Measurements from ENCODE around the gene NEK11. TPM values are rescaled to one million over a fixed set of nuclear protein-coding genes. Genes with fewer than 3 reads are reported as not detected.

NEK11 gene
- polyA plus RNA-seq, 1 donor from 2014 or later = 1.5 TPM

DNA sequence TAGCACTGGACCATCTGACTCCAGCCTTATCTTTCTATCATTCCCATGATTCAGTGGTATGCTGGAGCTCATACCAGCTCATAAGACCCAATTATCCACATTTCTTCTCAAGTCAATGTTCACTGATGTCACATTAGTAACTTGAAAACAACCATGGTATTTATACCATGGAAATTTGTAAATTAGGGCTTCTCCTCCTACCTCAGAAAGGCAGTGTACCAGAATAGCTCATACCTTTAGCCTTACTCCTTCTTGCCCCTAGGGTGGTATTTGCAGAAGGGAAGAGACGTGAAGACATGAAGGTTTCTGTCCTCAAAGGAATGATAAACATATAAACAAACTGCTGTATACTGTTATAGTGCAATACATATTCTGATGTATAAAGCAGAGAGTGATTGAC lies 114.2 kb downstream of the NEK11 start:
- H3K9me3 Mint-ChIP-seq = peaks cover 0 to 13% (median 0%) of the 10 kb centered on the region in 3 donors
- H3K27me3 Mint-ChIP-seq = peaks cover 2% of the 10 kb centered on the region
- no peaks in the 10 kb centered on the region for H3K4me1 Mint-ChIP-seq
- peaks cover 2% of the 10 kb centered on the region for H3K36me3 Mint-ChIP-seq
- H3K27ac Mint-ChIP-seq = no peak overlapping the region
- no peak overlapping the region for H3K4me3 Mint-ChIP-seq

DNA sequence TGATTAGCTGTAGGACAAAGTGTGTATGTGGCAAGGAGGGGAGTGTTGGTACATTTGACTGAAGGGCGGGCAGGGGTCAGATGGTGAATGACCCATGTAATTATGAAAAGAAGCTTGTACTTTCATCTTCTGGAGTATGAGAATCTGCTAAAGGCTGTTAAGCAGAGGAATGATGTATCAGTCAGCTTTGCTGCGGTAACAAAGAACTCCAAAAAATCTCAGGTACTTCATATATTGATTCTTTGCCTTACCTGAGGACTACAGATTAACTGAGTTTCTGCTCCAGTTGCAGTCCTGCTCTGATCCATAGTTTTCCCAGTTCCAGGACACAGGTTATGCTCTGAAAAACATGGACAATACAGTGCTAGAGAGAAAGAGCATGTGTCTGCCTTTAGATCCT lies 115.1 kb downstream of the NEK11 start:
- H3K4me3 Mint-ChIP-seq = no peak overlapping the region
- H3K27ac Mint-ChIP-seq = no peak overlapping the region

DNA sequence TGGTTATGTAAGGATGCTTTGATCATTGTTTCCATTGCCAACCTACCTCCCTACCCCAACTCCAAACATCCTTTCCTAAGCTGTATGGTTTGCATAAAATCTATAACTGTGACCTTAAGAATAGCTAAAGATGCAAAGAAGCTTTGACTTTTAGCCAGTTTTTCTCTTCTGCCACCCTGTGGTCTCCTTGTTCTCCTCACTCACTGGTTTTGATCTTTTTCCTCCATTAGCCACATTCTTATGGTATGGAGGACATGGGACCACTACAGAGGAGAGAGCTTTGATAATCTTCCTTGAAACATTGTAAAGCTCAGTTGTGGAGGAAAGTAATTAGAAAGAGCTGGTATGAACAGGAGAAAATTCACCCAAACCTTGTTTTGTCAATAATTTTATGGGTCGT lies 115.9 kb downstream of the NEK11 start:
- Mint-ChIP-seq H3K4me1 (no peaks in the 10 kb centered on the region), H3K4me3 (no peak overlapping the region), H3K27me3 (peaks cover 2% of the 10 kb centered on the region), H3K36me3 (peaks cover 2% of the 10 kb centered on the region), H3K27ac (no peak overlapping the region), H3K9me3 (peaks cover 0 to 13% (median 0%) of the 10 kb centered on the region in 3 donors)

More for the DNA sequence above, 115.1 kb downstream of the NEK11 start:
- Mint-ChIP-seq H3K9me3 (peaks cover 0 to 13% (median 0%) of the 10 kb centered on the region in 3 donors), H3K27me3 (peaks cover 2% of the 10 kb centered on the region), H3K36me3 (peaks cover 2% of the 10 kb centered on the region), H3K4me1 (no peaks in the 10 kb centered on the region)

DNA sequence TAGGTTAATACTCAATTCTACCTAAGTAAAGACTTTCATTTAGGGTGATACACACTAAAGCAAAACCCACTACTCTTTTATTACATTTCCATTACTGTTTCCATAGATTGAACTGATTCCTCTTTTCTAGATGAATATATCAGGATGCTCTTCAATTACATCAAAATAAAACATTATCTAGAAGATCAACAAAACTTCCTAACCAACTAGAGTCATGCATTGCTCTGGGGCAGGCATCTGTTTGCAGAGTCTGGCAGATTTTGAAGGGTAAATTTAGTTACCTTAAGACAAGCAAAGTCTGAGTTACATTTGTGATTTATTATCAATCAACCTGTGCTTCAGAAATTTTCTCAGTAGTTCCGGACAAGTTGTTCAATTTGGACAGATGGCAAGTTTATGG lies 117.1 kb downstream of the NEK11 start:
- Mint-ChIP-seq H3K27me3 (peaks cover 2% of the 10 kb centered on the region), H3K27ac (no peak overlapping the region), H3K4me1 (no peaks in the 10 kb centered on the region), H3K9me3 (peaks cover 0 to 13% (median 0%) of the 10 kb centered on the region in 3 donors), H3K4me3 (no peak overlapping the region), H3K36me3 (peaks cover 2% of the 10 kb centered on the region)

DNA sequence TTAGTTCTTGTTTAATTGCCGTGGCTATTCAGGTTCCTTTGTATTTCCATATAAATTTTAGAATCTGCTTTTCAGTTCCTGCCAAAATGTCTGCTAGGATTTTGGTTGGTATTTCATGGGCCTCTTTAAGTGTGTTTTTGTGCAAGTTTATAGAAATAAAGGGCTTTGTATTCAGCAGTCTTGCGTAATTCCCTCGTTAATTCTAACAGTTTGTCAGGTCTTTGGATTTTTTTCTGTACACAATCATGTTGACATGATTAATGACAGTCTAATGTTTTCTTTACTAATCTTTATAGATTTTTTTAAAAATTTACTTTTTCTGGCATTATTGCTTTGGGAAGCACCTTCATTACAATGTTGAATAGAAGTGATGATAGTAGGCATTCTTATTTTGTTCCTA lies 120.9 kb downstream of the NEK11 start:
- H3K4me1 Mint-ChIP-seq = no peaks in the 10 kb centered on the region
- no peaks in the 10 kb centered on the region for H3K36me3 Mint-ChIP-seq

DNA sequence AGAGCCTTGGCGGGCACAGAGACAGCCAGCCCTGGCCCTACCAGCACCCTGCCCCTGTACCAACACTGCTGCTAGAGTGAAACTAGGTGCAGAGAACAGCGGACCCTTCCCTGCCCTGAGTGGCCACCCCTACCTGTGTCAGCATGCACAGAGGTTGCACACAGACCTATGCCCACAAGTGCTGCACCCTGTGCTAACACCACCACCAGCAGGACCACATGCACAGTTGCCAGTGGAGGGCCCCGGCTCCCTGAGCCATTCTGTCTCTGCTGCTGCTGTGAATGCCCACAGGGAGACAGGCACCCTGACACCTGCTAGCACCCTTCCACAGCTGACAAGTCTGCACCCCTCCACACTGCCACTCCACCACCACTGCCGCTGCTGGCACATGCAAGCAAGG lies 131.8 kb downstream of the NEK11 start:
- H3K27me3 Mint-ChIP-seq = peaks cover 3% of the 10 kb centered on the region

More for the DNA sequence above, 120.9 kb downstream of the NEK11 start:
- H3K27me3 Mint-ChIP-seq = peaks cover 2% of the 10 kb centered on the region
- no peak overlapping the region for H3K4me3 Mint-ChIP-seq
- H3K9me3 Mint-ChIP-seq = peaks cover 0 to 4% (median 0%) of the 10 kb centered on the region in 3 donors
- no peak overlapping the region for H3K27ac Mint-ChIP-seq

DNA sequence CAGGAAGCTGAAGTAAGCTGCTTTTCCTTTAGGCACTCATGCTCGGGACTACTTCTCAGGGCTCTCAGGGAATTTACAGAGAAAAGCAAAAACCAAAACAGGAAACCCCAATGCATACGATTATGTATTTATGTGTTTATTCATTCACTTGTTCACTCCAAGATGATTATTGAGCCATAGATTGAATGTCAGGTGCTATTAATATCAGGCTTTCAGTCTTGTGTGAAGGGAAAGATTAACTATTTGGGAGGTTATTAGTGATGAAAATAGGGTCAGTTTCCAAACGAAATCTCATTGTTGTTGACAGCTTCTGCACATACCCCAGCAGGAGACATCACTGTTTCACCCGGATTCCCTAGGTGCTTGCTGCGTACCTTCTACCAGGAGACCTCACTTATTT lies 135.8 kb downstream of the NEK11 start:
- Mint-ChIP-seq H3K36me3 (no peaks in the 10 kb centered on the region), H3K27me3 (peaks cover 3% of the 10 kb centered on the region), H3K4me3 (no peak overlapping the region), H3K9me3 (peaks cover 0 to 3% (median 0%) of the 10 kb centered on the region in 3 donors), H3K27ac (no peak overlapping the region), H3K4me1 (no peaks in the 10 kb centered on the region)

More for the DNA sequence above, 131.8 kb downstream of the NEK11 start:
- Mint-ChIP-seq H3K27ac (no peak overlapping the region), H3K36me3 (peaks cover 4% of the 10 kb centered on the region), H3K4me1 (peaks cover 0 to 1% (median 0%) of the 10 kb centered on the region in 3 donors), H3K9me3 (peaks cover 0 to 3% (median 0%) of the 10 kb centered on the region in 3 donors), H3K4me3 (no peak overlapping the region)

DNA sequence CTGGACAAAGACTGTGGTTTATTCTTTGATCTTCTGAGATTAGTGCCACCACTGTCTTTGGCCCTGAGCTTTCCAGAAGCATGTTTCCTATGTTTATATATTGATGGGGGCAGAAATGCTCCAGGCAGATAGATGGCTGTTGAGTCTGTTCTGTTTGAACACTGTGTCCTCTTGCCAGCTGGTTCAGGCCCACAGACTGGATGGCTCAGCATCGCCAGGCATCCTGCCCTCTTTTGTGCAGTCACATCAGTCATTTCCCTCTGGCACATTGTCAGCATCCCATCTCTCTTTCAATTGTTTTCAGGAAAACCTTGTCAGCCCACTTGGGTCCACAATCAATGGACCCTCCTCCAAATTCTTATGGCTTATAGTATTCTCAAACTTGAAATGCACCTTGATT lies 141.2 kb downstream of the NEK11 start:
- no peak overlapping the region for H3K4me3 Mint-ChIP-seq
- H3K4me1 Mint-ChIP-seq = no peaks in the 10 kb centered on the region
- H3K27ac Mint-ChIP-seq = no peak overlapping the region
- no peaks in the 10 kb centered on the region for H3K36me3 Mint-ChIP-seq
- H3K27me3 Mint-ChIP-seq = no peaks in the 10 kb centered on the region
- H3K9me3 Mint-ChIP-seq = peaks cover 0 to 2% (median 1%) of the 10 kb centered on the region in 3 donors

DNA sequence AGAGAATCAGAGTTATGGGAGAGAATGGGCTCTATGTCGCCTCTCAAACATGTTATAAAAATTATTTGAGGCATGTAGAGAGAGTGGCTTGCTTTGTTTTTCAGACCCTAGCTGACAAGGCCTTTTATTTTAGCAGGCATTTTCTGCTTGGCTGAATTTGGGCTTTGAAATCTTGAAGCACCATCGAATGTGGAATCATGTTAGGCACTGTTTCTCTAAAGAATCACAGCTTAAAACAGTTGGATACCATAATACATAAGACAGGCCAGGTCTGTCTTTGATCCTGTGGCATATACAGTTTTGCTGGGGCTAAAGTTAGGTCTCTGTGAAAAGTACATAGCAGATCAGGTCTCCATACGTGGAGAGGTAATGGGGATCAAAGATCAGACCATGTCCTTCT lies 142.7 kb downstream of the NEK11 start:
- H3K27ac Mint-ChIP-seq = no peak overlapping the region
- no peaks in the 10 kb centered on the region for H3K36me3 Mint-ChIP-seq
- peaks cover 0 to 2% (median 0%) of the 10 kb centered on the region in 3 donors for H3K9me3 Mint-ChIP-seq
- H3K4me3 Mint-ChIP-seq = no peak overlapping the region
- no peaks in the 10 kb centered on the region for H3K4me1 Mint-ChIP-seq
- no peaks in the 10 kb centered on the region for H3K27me3 Mint-ChIP-seq

DNA sequence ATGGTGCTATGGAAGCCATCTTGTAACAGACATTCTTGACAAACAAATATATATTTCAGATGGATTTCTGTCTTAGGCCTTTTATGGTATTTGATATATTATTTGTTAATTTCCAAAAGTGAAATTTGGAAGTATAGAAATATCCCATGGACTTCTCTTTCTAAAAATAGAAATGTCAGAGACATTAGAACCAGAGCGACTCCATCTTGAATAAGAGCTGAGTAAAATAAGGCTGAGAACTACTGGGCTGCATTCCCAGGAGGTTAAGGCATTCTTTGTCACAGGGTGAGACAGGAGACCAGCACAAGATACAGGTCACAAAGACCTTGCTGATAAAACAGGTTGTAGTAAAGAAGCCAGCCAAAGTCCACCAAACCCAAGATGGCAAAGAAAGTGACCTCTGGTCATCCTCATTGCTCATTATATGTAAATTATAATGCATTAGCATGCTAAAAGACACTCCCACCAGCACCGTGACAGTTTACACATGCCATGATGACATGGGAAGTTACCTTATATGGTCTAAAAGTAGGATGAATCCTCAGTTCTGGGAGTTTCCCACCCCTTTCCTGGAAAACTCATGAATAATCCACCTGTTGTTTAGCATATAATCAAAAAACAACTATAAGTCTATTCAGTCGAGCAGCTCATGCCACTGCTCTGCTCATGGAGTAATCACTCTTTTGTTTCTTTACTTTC lies 146.0 kb downstream of the NEK11 start:
- peaks cover 2% of the 10 kb centered on the region for H3K36me3 Mint-ChIP-seq
- no peaks in the 10 kb centered on the region for H3K27me3 Mint-ChIP-seq
- H3K4me1 Mint-ChIP-seq = peaks cover 0 to 4% (median 2%) of the 10 kb centered on the region in 3 donors
- peaks cover 0 to 2% (median 0%) of the 10 kb centered on the region in 3 donors for H3K9me3 Mint-ChIP-seq
- H3K27ac Mint-ChIP-seq = no peak overlapping the region
- H3K4me3 Mint-ChIP-seq = no peak overlapping the region

DNA sequence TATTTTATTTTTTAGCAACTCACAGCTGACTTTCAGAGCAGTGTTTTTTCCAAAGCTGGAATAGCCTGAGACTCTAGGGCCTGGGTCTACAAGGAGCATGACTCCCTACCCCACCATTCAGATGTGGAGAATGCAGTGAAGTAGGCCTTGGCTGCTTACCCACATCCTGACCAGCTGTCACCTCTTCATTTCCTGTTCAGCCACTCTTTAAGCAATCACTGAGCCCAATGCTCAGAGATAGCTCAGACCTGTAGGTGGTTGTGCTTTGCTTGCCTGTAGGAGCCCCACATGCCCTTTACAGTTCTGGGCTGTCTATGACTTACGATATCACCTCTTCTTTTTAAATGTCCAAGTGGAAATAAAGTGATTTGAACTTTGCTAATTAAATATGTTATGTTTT lies 148.1 kb downstream of the NEK11 start:
- Mint-ChIP-seq H3K9me3 (peaks cover 0 to 2% (median 0%) of the 10 kb centered on the region in 3 donors), H3K4me3 (no peak overlapping the region), H3K27me3 (no peaks in the 10 kb centered on the region), H3K4me1 (peaks cover 0 to 4% (median 2%) of the 10 kb centered on the region in 3 donors), H3K36me3 (peaks cover 2% of the 10 kb centered on the region), H3K27ac (no peak overlapping the region)

DNA sequence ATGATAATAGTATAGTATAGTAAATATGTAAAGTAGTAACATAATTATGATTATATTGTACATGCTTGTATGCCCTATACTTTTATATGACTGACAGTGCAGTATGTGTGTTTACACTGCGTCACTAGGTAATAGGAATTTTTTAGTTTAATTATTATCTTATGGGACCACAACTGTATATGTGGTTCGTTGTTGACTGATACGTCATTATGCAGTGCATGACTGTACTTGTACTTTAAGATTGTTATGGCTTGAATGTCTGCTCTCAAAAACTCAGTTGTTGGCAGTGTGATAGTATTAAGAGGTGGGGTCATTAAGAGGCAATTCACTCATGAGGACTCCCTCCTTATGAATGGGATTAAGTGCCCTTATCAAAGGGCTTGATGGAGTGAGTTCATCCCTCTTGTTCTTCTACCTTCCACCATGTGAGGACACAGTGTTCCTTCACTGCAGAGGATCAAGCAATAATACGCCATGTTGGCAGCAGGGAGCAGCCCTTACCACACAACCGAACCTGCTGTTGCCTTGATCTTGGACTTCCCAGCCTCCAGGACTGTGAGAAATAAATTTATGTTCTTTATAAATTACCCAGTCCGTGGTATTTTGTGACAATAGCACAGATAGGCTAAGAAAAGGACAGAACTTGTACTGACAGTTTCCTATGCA lies 152.2 kb downstream of the NEK11 start:
- H3K9me3 Mint-ChIP-seq = peaks cover under 1 to 5% (median 2%) of the 10 kb centered on the region in 3 donors
- no peak overlapping the region for H3K4me3 Mint-ChIP-seq
- peaks cover 4% of the 10 kb centered on the region for H3K36me3 Mint-ChIP-seq
- no peaks in the 10 kb centered on the region for H3K27me3 Mint-ChIP-seq
- no peak overlapping the region for H3K27ac Mint-ChIP-seq
- peaks cover 0 to 8% (median 2%) of the 10 kb centered on the region in 3 donors for H3K4me1 Mint-ChIP-seq

DNA sequence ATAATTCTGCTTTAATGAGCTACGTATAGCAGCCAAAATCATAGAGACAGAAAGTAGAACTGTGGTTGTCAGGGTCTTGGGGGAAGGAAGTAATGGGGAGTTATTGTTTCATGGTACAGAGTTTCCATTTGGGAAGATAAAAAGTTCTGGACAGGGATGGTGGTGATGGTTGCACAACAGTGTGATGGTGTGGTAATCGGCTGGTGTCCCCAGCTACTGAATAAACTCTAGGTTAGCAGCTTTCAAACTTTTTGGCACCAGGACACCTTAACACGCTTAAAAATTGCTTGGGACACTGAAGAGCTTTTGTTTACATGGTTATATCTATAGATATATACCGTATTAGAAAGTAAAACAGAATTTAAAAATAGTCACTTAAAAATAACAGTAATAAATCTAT lies 166.0 kb downstream of the NEK11 start:
- H3K4me3 Mint-ChIP-seq = no peak overlapping the region
- no peak overlapping the region for H3K27ac Mint-ChIP-seq
- no peaks in the 10 kb centered on the region for H3K4me1 Mint-ChIP-seq
- peaks cover 4% of the 10 kb centered on the region for H3K27me3 Mint-ChIP-seq
- no peaks in the 10 kb centered on the region for H3K9me3 Mint-ChIP-seq
- H3K36me3 Mint-ChIP-seq = no peaks in the 10 kb centered on the region

DNA sequence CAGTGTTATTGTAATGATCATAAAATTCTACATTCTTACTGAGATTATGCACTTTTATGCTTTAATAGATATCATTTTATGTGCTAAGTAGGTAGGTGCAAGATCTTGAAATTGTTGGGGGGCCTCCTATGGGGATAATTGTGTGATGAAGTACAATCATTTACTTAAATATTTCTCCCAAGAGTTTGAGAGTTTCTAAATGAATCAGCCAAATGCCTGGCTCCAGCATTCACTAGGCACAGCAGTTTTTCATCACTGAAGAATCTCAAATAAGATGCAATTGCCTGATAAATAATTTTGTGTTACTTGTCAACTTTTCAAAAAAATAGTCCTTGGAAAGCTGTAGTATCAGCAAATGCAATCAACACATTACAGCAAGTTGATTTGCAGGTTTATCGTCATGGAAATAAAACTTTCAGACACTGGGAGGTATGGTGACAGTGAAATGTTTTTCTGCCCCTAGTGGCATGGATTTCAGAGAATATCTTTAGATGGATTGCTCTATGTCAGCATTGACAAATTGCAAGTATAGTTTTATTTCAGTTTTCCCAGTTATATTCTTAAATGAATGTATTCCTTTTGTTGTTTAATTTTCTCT lies 167.1 kb downstream of the NEK11 start:
- Mint-ChIP-seq H3K36me3 (no peaks in the 10 kb centered on the region), H3K9me3 (no peaks in the 10 kb centered on the region), H3K27ac (no peak overlapping the region), H3K4me1 (no peaks in the 10 kb centered on the region), H3K27me3 (peaks cover 4% of the 10 kb centered on the region), H3K4me3 (no peak overlapping the region)

DNA sequence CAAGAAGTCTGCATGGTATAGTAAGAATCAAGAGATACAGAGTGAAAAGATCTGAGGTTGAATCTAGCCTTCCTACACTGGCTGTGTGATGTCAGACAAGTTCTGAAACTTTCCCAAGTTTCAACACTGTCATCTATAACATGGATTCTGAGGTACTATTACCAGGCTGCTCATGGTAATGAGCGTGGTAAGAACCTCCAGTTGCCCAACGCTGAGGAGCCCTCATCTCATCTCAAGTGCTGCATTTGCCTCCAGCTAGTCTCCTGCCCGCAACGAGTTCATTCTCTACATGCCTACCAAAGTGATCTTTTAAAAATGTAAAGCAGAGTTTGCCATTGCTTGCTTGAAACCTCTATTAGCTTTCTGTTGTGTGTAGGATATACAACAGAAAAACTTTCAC lies 168.1 kb downstream of the NEK11 start:
- Mint-ChIP-seq H3K27ac (no peak overlapping the region), H3K4me3 (no peak overlapping the region)

More for the DNA sequence above, 168.1 kb downstream of the NEK11 start:
- Mint-ChIP-seq H3K27me3 (peaks cover 4% of the 10 kb centered on the region), H3K36me3 (no peaks in the 10 kb centered on the region), H3K9me3 (peaks cover 0 to 4% (median 3%) of the 10 kb centered on the region in 3 donors), H3K4me1 (no peaks in the 10 kb centered on the region)
